Liver (tissue), 9 donors: ENCODE measurements around the gene TMEM200C. TPM values are rescaled to one million over a fixed set of nuclear protein-coding genes. Genes with fewer than 3 reads are reported as not detected.

ENCODE experiments used
- DNase-seq: peaks from one replicate; pipeline ENCODE4 v3.0.0-alpha.2; 2017; ENCODE audit warnings: low spot score
- H3K27ac ChIP-seq, 2 donors: one replicate each; pipeline ENCODE4 v1.7.0; 2013; ENCODE audit warnings: inconsistent platforms in 2 of 2, low read length in 2 of 2, control low read depth in 1 of 2, low read depth in 1 of 2, mild to moderate bottlenecking in 1 of 2
- H3K27me3 ChIP-seq, 4 donors: one replicate each; pipeline versions ENCODE4 v1.6.1 to v1.7.0; 2013; ENCODE audit warnings: low read length in 3 of 4, inconsistent platforms in 1 of 4, mild to moderate bottlenecking in 1 of 4, moderate library complexity in 1 of 4; ENCODE audit not compliant: control insufficient read depth in 4 of 4, insufficient read depth in 4 of 4
- H3K36me3 ChIP-seq, 4 donors: one replicate each; pipeline versions ENCODE4 v1.6.1 to v1.7.0; 2013; ENCODE audit warnings: low read length in 3 of 4, mild to moderate bottlenecking in 3 of 4, low read depth in 1 of 4, moderate library complexity in 1 of 4; ENCODE audit not compliant: control insufficient read depth in 4 of 4, insufficient read depth in 3 of 4
- H3K4me1 ChIP-seq, 4 donors: one replicate each; pipeline versions ENCODE4 v1.6.1 to v1.7.0; 2013; ENCODE audit warnings: low read length in 3 of 4, mild to moderate bottlenecking in 3 of 4, moderate library complexity in 1 of 4; ENCODE audit not compliant: control insufficient read depth in 4 of 4, insufficient read depth in 4 of 4
- H3K4me3 ChIP-seq, 3 donors: one replicate each; pipeline versions ENCODE4 v1.6.1 to v1.7.0; 2013; ENCODE audit warnings: low read length in 3 of 3, control low read depth in 1 of 3, low read depth in 1 of 3, mild to moderate bottlenecking in 1 of 3
- H3K9ac ChIP-seq, 2 donors: one replicate each; pipeline ENCODE4 v1.7.0; 2013; ENCODE audit warnings: low read length in 2 of 2, mild to moderate bottlenecking in 2 of 2, moderate library complexity in 2 of 2, control low read depth in 1 of 2, low read depth in 1 of 2
- H3K9me3 ChIP-seq, 4 donors: one replicate each; pipeline versions ENCODE4 v1.6.1 to v1.7.0; 2013; ENCODE audit warnings: low read length in 3 of 4; ENCODE audit not compliant: control insufficient read depth in 4 of 4
- CTCF ChIP-seq: fragments of 150-350 bp; IDR thresholded peaks from 2 replicates; pipeline ENCODE4 v1.5.1; 2017; ENCODE audit warnings: improper control_type of control experiment, low read depth, low read length; ENCODE audit not compliant: missing input control
- EGR1 ChIP-seq, 2 donors: IDR thresholded peaks; 2 replicates each; pipeline ENCODE4 v1.6.1; 2016 to 2018; ENCODE audit warnings: antibody characterized with exemption in 2 of 2, low read depth in 2 of 2
- FOXA1 ChIP-seq: IDR thresholded peaks from 2 replicates; pipeline ENCODE4 v1.6.1; 2016; ENCODE audit warnings: antibody characterized with exemption
- FOXA2 ChIP-seq: IDR thresholded peaks from 2 replicates; pipeline ENCODE4 v1.6.1; 2016; ENCODE audit warnings: antibody characterized with exemption
- GABPA ChIP-seq, 2 donors: IDR thresholded peaks in 1 of 2; conservative IDR thresholded peaks in 1 of 2; 2 replicates each; pipeline ENCODE4 v1.6.1; 2016; ENCODE audit warnings: antibody characterized with exemption in 2 of 2, mild to moderate bottlenecking in 1 of 2, moderate library complexity in 1 of 2
- HNF4A ChIP-seq, 2 donors: conservative IDR thresholded peaks; 2 replicates each; pipeline ENCODE4 v1.6.1; 2016; ENCODE audit warnings: antibody characterized with exemption in 2 of 2, mild to moderate bottlenecking in 2 of 2
- HNF4G ChIP-seq: IDR thresholded peaks from 2 replicates; pipeline ENCODE4 v1.6.1; 2016; ENCODE audit warnings: antibody characterized with exemption
- JUND ChIP-seq, 2 donors: IDR thresholded peaks; 2 replicates each; pipeline ENCODE4 v1.6.1; 2016; ENCODE audit warnings: antibody characterized with exemption in 2 of 2
- MAX ChIP-seq: IDR thresholded peaks from 2 replicates; pipeline ENCODE4 v1.6.1; 2016; ENCODE audit warnings: antibody characterized with exemption
- NR2F2 ChIP-seq: IDR thresholded peaks from 2 replicates; pipeline ENCODE4 v1.6.1; 2016; ENCODE audit warnings: antibody characterized with exemption
- REST ChIP-seq: IDR thresholded peaks from 2 replicates; pipeline ENCODE4 v1.6.1; 2016; ENCODE audit warnings: antibody characterized with exemption, mild to moderate bottlenecking
- RXRA ChIP-seq, 2 donors: IDR thresholded peaks; 2 replicates each; pipeline ENCODE4 v1.6.1; 2017 to 2018; ENCODE audit warnings: antibody characterized with exemption in 2 of 2, mild to moderate bottlenecking in 1 of 2
- SP1 ChIP-seq: IDR thresholded peaks from 2 replicates; pipeline ENCODE4 v1.6.1; 2018; ENCODE audit warnings: antibody characterized with exemption, mild to moderate bottlenecking
- TAF1 ChIP-seq: conservative IDR thresholded peaks from 2 replicates; pipeline ENCODE4 v1.6.1; 2016; ENCODE audit warnings: antibody characterized with exemption, mild to moderate bottlenecking
- YY1 ChIP-seq: IDR thresholded peaks from 2 replicates; pipeline ENCODE4 v1.6.1; 2016; ENCODE audit warnings: antibody characterized with exemption, mild to moderate bottlenecking
- ZBTB33 ChIP-seq: IDR thresholded peaks from 2 replicates; pipeline ENCODE4 v1.6.1; 2016; ENCODE audit warnings: antibody characterized with exemption
- WGBS: extraction: QIAGEN DNeasy Blood & Tissue Kit; methylation state at CpG from one replicate; pipeline ENCODE4 v1.1.7; 2013; 5-methylcytosine and 5-hydroxymethylcytosine counted together
- polyA plus RNA-seq, 2 donors: library from polyadenylated mRNA; stranded (reverse) in 1 of 2; unstranded in 1 of 2; fragments of 200-250 nt in 1 of 2; fragments of >200 nt in 1 of 2; fragmentation: Nextera tagmentation in 1 of 2; extraction: Ambion mirVana in 1 of 2; gene quantifications; one replicate each; pipeline versions ENCODE4 v1.2.1 to v1.2.3, GENCODE V29; 2013 to 2015
- total RNA-seq, 2 donors: library from RNA; depleted of rRNA; stranded (reverse); fragments of >200 nt; gene quantifications; one replicate each; pipeline ENCODE4 v1.2.3, GENCODE V29; 2014
- TF ChIP-seq, protein P1 (sequence below): IDR thresholded peaks from 2 replicates; pipeline ENCODE4 v1.6.1; 2016; ENCODE audit warnings: antibody characterized with exemption
- donor health status: healthy.
- donor health status: healthy.
- donor health status: healthy.
- donor health status: healthy.
- donor health status: healthy.

Gene TMEM200C
- total and polyA plus RNA-seq, 4 donors = 0.08 to 0.58 (median 0.24) TPM

- no peak for TF ChIP-seq ZBTB33
- TF ChIP-seq JUND (IDR thresholded peaks at IDR 0.05) = no peak
- no peak for TF ChIP-seq FOXA1
Observed at GRCh38 chr18:5874336-5874735, 21.0 kb downstream of the TMEM200C start (continued).

GRCh38 chr18:5872886-5873285 lies 22.4 kb downstream of the TMEM200C start:
- H3K36me3 ChIP-seq = no peaks in the 10 kb centered on the region
- no peaks in the 10 kb centered on the region for H3K27me3 ChIP-seq
- no peak overlapping the region for H3K4me3 ChIP-seq
- H3K9me3 ChIP-seq = no peaks in the 10 kb centered on the region
- TF ChIP-seq EGR1 (IDR thresholded peaks at IDR 0.05; ENCODE audit: low read depth in 2 of 2) (no peak), NR2F2 (no peak), FOXA2 (no peak), SP1 (no peak), GABPA (IDR thresholded peaks at IDR 0.05 in 1 of 2, conservative IDR thresholded peaks at IDR 0.05 in 1 of 2) (no peak), HNF4A (conservative IDR thresholded peaks at IDR 0.05) (no peak), RXRA (IDR thresholded peaks at IDR 0.05) (no peak), TAF1 (no peak), MAX (no peak), FOXA1 (no peak), ZBTB33 (no peak), REST (no peak), HNF4G (no peak), YY1 (no peak), CTCF (no peak), JUND (IDR thresholded peaks at IDR 0.05) (no peak)
- TF ChIP-seq, protein P1, sequence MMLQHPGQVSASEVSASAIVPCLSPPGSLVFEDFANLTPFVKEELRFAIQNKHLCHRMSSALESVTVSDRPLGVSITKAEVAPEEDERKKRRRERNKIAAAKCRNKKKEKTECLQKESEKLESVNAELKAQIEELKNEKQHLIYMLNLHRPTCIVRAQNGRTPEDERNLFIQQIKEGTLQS = no peak
- no peak overlapping the region for H3K9ac ChIP-seq
- H3K4me1 ChIP-seq = no peaks in the 10 kb centered on the region
- H3K27ac ChIP-seq = no peak overlapping the region
- DNase-seq = no peak
- 64% methylated on average over 3 of the region's 3 CpGs for WGBS
